Adrenal gland (tissue), 5 donors: Measurements from ENCODE around the gene TP73.

Experiments used
- CTCF ChIP-seq, 6 experiments: fragments of 450-650 bp in 4 of 6; fragments of 200-600 bp in 2 of 6; sonication (generic) in 1 of 6; IDR thresholded peaks; 1 replicate in 5 of 6; 2 replicates in 1 of 6; pipeline versions ENCODE4 v1.5.1 to v1.8.0; 2016 to 2021; ENCODE audit warnings: antibody characterized with exemption in 6 of 6, mild to moderate bottlenecking in 2 of 6, moderate library complexity in 1 of 6
- POLR2A ChIP-seq, 2 donors: fragments of 450-650 bp; IDR thresholded peaks; one replicate each; pipeline ENCODE4 v1.6.1; 2017; ENCODE audit warnings: antibody characterized with exemption in 2 of 2, mild to moderate bottlenecking in 2 of 2, moderate library complexity in 1 of 2
- donor health status: DM: no; HTN: no; CAD: no.

GRCh38 chr1:3692598-3692997 is 40.3 kb downstream of the TP73 start:
- TF ChIP-seq POLR2A (IDR thresholded peaks at IDR 0.05) (no peak), CTCF (IDR thresholded peaks at IDR 0.05) (no peak)
